Hepatocyte (in vitro differentiated cells): ENCODE data around the gene OR6B1. TPM values are rescaled to one million over a fixed set of nuclear protein-coding genes. Genes with fewer than 3 reads are reported as not detected.

ENCODE experiments used
- DNase-seq: peaks from one replicate; pipeline ENCODE4 v3.0.0-alpha.2; 2016; ENCODE audit warnings: low spot score
- H2AFZ ChIP-seq: fragments of 200-600 bp; sonication (generic); 2 replicates; pipeline ENCODE4 v1.6.0; 2016; ENCODE audit warnings: antibody characterized with exemption, mild to moderate bottlenecking
- H3K27ac ChIP-seq: fragments of 200-600 bp; sonication (generic); 2 replicates; pipeline ENCODE4 v1.5.1; 2016; ENCODE audit warnings: mild to moderate bottlenecking
- H3K27me3 ChIP-seq: fragments of 200-600 bp; sonication (generic); 2 replicates; pipeline ENCODE4 v1.6.1; 2016
- H3K36me3 ChIP-seq: fragments of 200-600 bp; sonication (generic); replicated peaks from 2 replicates; pipeline ENCODE4 v1.5.1; 2016; ENCODE audit warnings: low read depth; ENCODE audit not compliant: insufficient read depth
- H3K4me1 ChIP-seq: fragments of 200-600 bp; sonication (generic); 2 replicates; pipeline ENCODE4 v1.5.1; 2016; ENCODE audit warnings: mild to moderate bottlenecking, moderate library complexity; ENCODE audit not compliant: insufficient read depth
- H3K4me2 ChIP-seq: fragments of 200-600 bp; sonication (generic); 2 replicates; pipeline ENCODE4 v1.6.0; 2016
- H3K4me3 ChIP-seq: fragments of 200-600 bp; sonication (generic); 2 replicates; pipeline ENCODE4 v1.5.1; 2016; ENCODE audit warnings: mild to moderate bottlenecking
- H3K79me2 ChIP-seq: fragments of 200-600 bp; sonication (generic); 2 replicates; pipeline ENCODE4 v1.6.0; 2017; ENCODE audit warnings: mild to moderate bottlenecking
- H3K9me2 ChIP-seq: fragments of 200-600 bp; sonication (generic); replicated peaks from 2 replicates; pipeline ENCODE4 v1.6.0; 2017; ENCODE audit warnings: mild to moderate bottlenecking; ENCODE audit not compliant: insufficient read depth
- H3K9me3 ChIP-seq: fragments of 200-600 bp; sonication (generic); 2 replicates; pipeline ENCODE4 v1.5.1; 2016; ENCODE audit warnings: low read depth, mild to moderate bottlenecking
- H4K20me1 ChIP-seq: fragments of 200-600 bp; sonication (generic); 2 replicates; pipeline ENCODE4 v1.6.0; 2016; ENCODE audit warnings: mild to moderate bottlenecking; ENCODE audit not compliant: insufficient read depth, poor library complexity, severe bottlenecking
- EZH2 ChIP-seq: fragments of 200-600 bp; sonication (generic); IDR thresholded peaks from 2 replicates; pipeline ENCODE4 v1.6.1; 2016; ENCODE audit warnings: antibody characterized with exemption, mild to moderate bottlenecking, borderline replicate concordance
- EZH2phosphoT487 ChIP-seq: fragments of 200-600 bp; sonication (generic); IDR thresholded peaks from one replicate; pipeline ENCODE4 v1.6.1; 2018; ENCODE audit warnings: antibody characterized with exemption, mild to moderate bottlenecking, low read depth, moderate library complexity; ENCODE audit not compliant: unreplicated experiment, severe bottlenecking
- WGBS: methylation state at CpG from one replicate; pipeline ENCODE4 v1.1.6; 2016; ENCODE audit warnings: low lambda C conversion rate; ENCODE audit errors: missing lambda C conversion rate; 5-methylcytosine and 5-hydroxymethylcytosine counted together
- polyA plus RNA-seq: library from polyadenylated mRNA; unstranded; fragments of >200 nt; fragmentation: Nextera tagmentation; extraction: Ambion mirVana; gene quantifications from 2 replicates; pipeline ENCODE4 v1.2.1, GENCODE V29; 2016
- total RNA-seq: library from RNA; depleted of rRNA; stranded (reverse); fragments of >200 nt; gene quantifications from 2 replicates; pipeline ENCODE4 v1.2.3, GENCODE V29; 2014
- TF ChIP-seq, protein P1 (sequence below): fragments of 200-600 bp; sonication (generic); IDR thresholded peaks from 2 replicates; pipeline ENCODE4 v1.5.1; 2016; ENCODE audit warnings: antibody characterized with exemption, mild to moderate bottlenecking; ENCODE audit not compliant: poor library complexity

OR6B1 gene
- total and polyA plus RNA-seq, 2 experiments from 2014 or later: 0.28 TPM; not detected in 1

DNA sequence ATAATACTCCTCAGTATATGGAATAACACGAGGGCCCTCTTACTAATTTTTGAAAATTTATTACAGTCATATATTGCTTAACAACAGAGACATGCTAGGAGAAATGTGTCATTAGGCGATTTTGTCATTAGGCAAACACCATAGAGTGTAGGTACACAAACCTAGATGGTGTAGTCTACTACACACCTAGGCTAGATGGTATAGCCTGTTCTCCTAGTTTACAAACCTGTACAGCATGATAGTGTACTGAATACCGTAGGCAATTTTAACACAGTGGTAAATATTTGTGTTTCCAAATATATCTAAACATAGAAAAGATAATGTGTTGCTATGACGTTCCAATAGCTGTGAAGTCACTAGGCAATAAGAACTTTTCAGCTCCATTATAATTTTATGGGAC is 32.7 kb upstream of the OR6B1 start:
- 53% methylated on average over 4 of the region's 4 CpGs for WGBS

DNA sequence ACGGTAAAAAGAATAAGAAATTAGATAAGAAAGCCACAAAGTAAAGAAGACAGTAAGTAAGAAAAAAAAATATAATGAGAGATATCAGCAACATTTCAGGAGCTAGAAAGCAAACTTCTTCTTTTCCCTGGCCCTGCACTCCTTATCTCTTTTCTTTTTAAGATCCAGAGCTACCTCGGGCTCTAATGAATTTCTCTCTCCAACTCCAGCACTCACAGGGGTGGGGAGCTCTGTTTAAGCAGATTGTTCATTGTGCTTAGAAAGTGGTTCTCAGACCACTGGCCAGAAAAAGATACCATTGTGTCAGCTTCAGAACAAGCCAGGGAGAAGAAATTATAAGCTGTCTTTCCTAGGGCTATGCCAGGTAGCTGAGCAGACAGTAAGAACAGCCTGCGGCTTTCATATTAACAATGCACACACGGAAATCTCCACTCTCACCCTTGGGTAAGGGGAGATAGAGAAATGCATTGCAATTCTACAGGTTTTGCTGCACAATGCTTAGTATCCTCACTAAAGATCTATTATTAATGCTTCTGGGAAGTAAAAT is 26.2 kb upstream of the OR6B1 start:
- Histone ChIP-seq H4K20me1 (no peaks in the 10 kb centered on the region), H3K36me3 (no peaks in the 10 kb centered on the region), H3K9me3 (no peaks in the 10 kb centered on the region), H3K4me1 (no peaks in the 10 kb centered on the region), H2AFZ (no peak overlapping the region), H3K27me3 (no peaks in the 10 kb centered on the region), H3K4me3 (no peak overlapping the region), H3K79me2 (no peaks in the 10 kb centered on the region), H3K4me2 (peak overlapping the region; percentile 67), H3K9me2 (no peaks in the 10 kb centered on the region), H3K27ac (peak overlapping the region; percentile 84)
- TF ChIP-seq EZH2: no peak
- TF ChIP-seq, protein P1, sequence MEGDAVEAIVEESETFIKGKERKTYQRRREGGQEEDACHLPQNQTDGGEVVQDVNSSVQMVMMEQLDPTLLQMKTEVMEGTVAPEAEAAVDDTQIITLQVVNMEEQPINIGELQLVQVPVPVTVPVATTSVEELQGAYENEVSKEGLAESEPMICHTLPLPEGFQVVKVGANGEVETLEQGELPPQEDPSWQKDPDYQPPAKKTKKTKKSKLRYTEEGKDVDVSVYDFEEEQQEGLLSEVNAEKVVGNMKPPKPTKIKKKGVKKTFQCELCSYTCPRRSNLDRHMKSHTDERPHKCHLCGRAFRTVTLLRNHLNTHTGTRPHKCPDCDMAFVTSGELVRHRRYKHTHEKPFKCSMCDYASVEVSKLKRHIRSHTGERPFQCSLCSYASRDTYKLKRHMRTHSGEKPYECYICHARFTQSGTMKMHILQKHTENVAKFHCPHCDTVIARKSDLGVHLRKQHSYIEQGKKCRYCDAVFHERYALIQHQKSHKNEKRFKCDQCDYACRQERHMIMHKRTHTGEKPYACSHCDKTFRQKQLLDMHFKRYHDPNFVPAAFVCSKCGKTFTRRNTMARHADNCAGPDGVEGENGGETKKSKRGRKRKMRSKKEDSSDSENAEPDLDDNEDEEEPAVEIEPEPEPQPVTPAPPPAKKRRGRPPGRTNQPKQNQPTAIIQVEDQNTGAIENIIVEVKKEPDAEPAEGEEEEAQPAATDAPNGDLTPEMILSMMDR: no peak
- no peak for DNase-seq
- WGBS: 46% methylated on average over 4 of the region's 4 CpGs

More for the DNA sequence above, 32.7 kb upstream of the OR6B1 start:
- no peaks in the 10 kb centered on the region for H3K9me3 ChIP-seq
- no peaks in the 10 kb centered on the region for H3K9me2 ChIP-seq
- H3K36me3 ChIP-seq: no peaks in the 10 kb centered on the region
- H3K27me3 ChIP-seq: no peaks in the 10 kb centered on the region
- no peak overlapping the region for H3K4me3 ChIP-seq
- peak overlapping the region; percentile 24 for H3K27ac ChIP-seq
- no peak for TF ChIP-seq EZH2
- TF ChIP-seq, protein P1: no peak
- no peak for TF ChIP-seq EZH2phosphoT487
- peak; percentile 11 for DNase-seq
- no peak overlapping the region for H2AFZ ChIP-seq
- H4K20me1 ChIP-seq: no peaks in the 10 kb centered on the region
- no peaks in the 10 kb centered on the region for H3K79me2 ChIP-seq
- H3K4me2 ChIP-seq: no peak overlapping the region
- H3K4me1 ChIP-seq: peaks cover 5% of the 10 kb centered on the region

DNA sequence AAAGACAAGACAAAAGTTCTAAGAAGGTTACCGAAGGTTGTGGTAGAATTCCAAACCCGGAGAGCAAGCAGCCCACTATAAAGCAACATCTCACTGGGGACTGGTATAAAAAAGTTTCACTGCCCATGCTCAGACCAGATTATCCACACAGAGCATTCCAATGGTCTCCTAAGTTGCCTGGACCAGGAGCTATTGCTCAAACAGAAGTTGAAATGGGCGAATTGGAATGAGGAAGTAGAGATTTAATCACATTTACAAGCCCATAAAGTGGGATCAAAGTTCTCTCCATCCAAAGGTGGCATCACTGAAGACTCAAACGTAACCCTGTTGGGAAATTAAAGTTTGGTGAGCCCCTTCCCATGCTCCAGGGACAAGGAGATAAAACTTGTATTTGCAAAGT is 25.7 kb upstream of the OR6B1 start:
- peak; percentile 54 for DNase-seq
- Histone ChIP-seq H4K20me1 (no peaks in the 10 kb centered on the region), H3K27me3 (no peaks in the 10 kb centered on the region), H3K27ac (peak overlapping the region; percentile 84), H3K4me1 (no peaks in the 10 kb centered on the region), H3K9me3 (no peaks in the 10 kb centered on the region), H3K36me3 (no peaks in the 10 kb centered on the region), H3K79me2 (no peaks in the 10 kb centered on the region), H3K9me2 (no peaks in the 10 kb centered on the region), H2AFZ (no peak overlapping the region), H3K4me2 (peak overlapping the region; percentile 67), H3K4me3 (no peak overlapping the region)
- no peak for TF ChIP-seq EZH2phosphoT487
- TF ChIP-seq EZH2: no peak
- TF ChIP-seq, protein P1: no peak
- 37% methylated on average over 4 of the region's 4 CpGs for WGBS

DNA sequence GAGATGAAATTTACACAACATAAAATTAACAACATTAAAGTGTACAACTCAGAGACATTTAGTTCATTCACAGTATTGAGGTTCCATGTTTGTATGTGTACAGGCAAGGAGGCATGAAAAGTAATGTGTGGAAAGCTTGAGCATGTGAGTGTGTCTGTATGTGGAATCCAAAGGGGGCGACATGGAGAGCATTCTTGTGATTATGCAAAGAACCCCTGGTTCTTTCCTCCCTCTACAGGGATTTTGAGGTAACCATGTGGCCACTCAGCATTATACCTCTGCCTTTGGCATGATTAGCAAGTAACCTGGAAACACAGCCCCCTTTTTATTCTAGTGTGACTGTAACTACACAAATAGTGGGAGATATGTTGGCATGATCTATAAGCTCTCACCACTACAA is 24.5 kb upstream of the OR6B1 start:
- Histone ChIP-seq H2AFZ (no peak overlapping the region), H4K20me1 (no peaks in the 10 kb centered on the region), H3K9me2 (no peaks in the 10 kb centered on the region), H3K4me2 (no peak overlapping the region), H3K27ac (no peak overlapping the region), H3K4me1 (no peaks in the 10 kb centered on the region), H3K36me3 (no peaks in the 10 kb centered on the region), H3K79me2 (no peaks in the 10 kb centered on the region), H3K27me3 (no peaks in the 10 kb centered on the region), H3K9me3 (no peaks in the 10 kb centered on the region), H3K4me3 (no peak overlapping the region)
- WGBS: 60% methylated on average over 1 of the region's 1 CpG
- TF ChIP-seq EZH2phosphoT487 (no peak), EZH2 (no peak)
- TF ChIP-seq, protein P1: no peak
- DNase-seq: no peak
